Coronary artery (tissue), 2 donors: ENCODE results near the gene TSPO2.

Experiments
- DNase-seq: peaks from one replicate; pipeline ENCODE4 v3.0.0-alpha.2; 2017; ENCODE audit warnings: low spot score
- H3K27ac ChIP-seq, 2 donors: fragments of 200-600 bp; sonication (generic); one replicate each; pipeline ENCODE4 v1.5.1; 2016 to 2019
- H3K4me3 ChIP-seq: fragments of 200-600 bp; sonication (generic); 2 replicates; pipeline ENCODE4 v1.5.1; 2016; ENCODE audit warnings: mild to moderate bottlenecking, moderate library complexity
- TF ChIP-seq, protein P1 (sequence below): fragments of 200-600 bp; sonication (generic); IDR thresholded peaks from one replicate; pipeline ENCODE4 v1.5.1; 2019; ENCODE audit warnings: antibody characterized with exemption

The TSPO2 gene

DNA sequence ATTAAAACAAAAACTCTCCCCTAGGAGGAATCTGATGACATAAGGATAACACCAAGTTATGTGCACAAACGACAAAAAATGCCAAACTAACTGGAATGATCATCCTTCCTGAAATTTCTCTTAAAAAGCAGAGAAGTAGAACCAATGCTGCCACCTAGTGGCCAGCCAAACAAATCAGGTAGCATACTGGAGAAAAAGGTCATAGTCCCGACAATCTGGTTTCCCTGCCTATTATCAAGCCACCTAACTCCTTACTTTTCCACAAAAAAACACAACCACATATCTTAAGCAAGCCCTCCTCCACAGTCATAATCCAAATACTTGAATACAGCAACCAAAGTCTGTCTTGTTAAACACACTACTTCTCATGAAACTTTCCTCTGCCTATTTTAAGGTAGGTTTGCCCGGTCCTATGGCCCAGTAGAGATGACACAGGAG is 24.6 kb downstream of the TSPO2 start:
- TF ChIP-seq, protein P1, sequence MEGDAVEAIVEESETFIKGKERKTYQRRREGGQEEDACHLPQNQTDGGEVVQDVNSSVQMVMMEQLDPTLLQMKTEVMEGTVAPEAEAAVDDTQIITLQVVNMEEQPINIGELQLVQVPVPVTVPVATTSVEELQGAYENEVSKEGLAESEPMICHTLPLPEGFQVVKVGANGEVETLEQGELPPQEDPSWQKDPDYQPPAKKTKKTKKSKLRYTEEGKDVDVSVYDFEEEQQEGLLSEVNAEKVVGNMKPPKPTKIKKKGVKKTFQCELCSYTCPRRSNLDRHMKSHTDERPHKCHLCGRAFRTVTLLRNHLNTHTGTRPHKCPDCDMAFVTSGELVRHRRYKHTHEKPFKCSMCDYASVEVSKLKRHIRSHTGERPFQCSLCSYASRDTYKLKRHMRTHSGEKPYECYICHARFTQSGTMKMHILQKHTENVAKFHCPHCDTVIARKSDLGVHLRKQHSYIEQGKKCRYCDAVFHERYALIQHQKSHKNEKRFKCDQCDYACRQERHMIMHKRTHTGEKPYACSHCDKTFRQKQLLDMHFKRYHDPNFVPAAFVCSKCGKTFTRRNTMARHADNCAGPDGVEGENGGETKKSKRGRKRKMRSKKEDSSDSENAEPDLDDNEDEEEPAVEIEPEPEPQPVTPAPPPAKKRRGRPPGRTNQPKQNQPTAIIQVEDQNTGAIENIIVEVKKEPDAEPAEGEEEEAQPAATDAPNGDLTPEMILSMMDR = peak; percentile 63
- no peak for DNase-seq
- H3K4me3 ChIP-seq = no peak overlapping the region
- H3K27ac ChIP-seq = no peak overlapping the region

DNA sequence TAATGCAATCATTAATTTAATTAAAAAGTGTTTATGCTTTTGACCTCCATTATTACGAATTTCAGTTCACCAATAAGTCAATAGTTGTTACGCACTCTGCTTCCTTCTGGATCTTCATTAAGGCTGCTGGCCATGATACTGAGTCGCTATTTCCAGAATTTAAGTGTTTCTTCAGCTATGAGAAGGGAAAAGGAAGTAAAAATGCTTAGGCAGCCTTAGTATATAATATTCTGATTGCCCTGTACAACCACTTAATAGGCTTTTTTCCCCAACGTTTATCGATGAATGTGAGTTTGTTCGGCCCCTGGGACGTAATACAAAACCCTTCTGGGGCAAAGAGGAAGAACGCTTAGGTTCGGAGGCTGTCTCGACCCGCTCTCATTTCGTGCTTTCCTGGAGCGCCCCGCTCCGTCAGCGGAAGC is 29.2 kb downstream of the TSPO2 start:
- DNase-seq = no peak
- Histone ChIP-seq H3K4me3 (peak overlapping the region; percentile 95), H3K27ac (peak overlapping the region; percentile 98 to 100)
- TF ChIP-seq, protein P1 = no peak

DNA sequence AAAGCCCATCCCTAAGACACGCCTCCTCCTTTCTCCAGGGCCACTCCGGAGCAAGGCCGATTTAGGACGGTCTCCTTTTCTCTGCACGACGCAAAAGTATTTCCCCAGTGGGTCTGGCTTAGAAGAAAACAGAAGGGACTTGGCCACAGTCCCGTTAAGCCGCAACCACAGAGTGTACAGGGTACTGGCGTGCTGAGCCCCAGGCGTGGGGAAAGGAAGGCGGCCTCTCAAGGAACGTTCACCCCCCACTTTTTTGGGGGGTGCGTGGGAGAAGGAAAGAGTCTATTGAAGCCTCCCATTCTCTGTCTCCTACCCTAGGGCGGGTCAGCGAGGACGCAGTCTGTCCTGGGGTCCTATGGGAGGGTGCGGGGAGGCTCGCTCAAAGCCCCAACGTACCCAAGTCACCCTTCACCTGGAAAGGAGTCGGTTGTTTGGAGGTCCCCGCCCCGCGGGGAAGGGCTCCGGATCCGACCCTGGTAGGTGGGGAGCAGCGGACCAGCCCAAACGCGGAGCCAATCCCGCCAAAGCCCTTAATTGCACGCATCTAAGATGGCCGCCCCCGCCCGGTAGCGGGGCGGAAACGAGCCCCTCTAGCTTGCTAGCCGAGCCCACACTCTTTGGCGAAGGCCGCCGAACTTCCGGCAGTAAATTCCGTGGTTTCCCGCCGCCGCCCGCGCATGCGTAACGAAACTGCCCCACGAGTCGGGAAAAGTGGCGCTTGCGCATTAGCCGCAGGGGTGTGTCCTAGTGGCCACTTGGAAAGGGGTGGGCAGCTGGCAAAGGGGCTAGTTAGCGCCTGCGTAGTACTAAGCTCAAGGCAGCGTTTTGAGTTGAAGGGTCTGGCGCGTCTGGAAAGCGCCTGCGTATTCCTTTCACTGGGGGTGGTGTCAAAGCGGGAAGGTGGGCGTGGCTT is 29.9 kb downstream of the TSPO2 start, which contains the start of gene OARD1:
OARD1 (minus strand) TSS at position 434 of the 913 bp plus-strand sequence. CDS start 722 bp downstream, outside the sequence.
- peak within 1 kb of the TSS; percentile 95 for H3K4me3 ChIP-seq

DNA sequence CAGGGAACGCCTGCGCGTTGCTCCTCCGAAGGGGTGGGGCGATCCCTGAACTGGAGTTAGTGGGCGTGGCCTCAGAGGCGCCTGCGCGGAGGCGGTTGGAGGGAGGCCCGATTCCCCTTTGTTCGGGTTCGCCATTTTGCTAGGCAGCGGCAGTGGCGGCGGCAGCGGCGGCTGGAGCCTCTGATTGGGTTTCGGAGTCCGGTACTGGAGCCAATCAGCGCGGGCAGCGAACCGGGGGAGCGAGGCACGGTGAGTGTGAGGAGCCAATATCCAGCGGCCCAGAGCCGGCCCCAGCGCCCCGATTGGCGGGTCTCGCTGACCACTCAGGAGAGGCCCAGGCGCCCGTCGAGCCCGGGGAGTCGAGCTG is 30.6 kb downstream of the TSPO2 start, which contains the start of gene NFYA:
NFYA (plus strand) TSS at position 139 of the 367 bp plus-strand sequence. CDS start 6,116 bp downstream, outside the sequence.
- no peak for DNase-seq
- TF ChIP-seq, protein P1 = no peak
- Histone ChIP-seq H3K27ac (peak within 1 kb of the TSS; percentile 98 to 100), H3K4me3 (peak within 1 kb of the TSS; percentile 95)

More for the DNA sequence above, 29.9 kb downstream of the TSPO2 start, which contains the start of gene OARD1:
- peak; percentile 100 for DNase-seq
- H3K27ac ChIP-seq = peak within 1 kb of the TSS; percentile 98 to 100
- TF ChIP-seq, protein P1 = no peak

DNA sequence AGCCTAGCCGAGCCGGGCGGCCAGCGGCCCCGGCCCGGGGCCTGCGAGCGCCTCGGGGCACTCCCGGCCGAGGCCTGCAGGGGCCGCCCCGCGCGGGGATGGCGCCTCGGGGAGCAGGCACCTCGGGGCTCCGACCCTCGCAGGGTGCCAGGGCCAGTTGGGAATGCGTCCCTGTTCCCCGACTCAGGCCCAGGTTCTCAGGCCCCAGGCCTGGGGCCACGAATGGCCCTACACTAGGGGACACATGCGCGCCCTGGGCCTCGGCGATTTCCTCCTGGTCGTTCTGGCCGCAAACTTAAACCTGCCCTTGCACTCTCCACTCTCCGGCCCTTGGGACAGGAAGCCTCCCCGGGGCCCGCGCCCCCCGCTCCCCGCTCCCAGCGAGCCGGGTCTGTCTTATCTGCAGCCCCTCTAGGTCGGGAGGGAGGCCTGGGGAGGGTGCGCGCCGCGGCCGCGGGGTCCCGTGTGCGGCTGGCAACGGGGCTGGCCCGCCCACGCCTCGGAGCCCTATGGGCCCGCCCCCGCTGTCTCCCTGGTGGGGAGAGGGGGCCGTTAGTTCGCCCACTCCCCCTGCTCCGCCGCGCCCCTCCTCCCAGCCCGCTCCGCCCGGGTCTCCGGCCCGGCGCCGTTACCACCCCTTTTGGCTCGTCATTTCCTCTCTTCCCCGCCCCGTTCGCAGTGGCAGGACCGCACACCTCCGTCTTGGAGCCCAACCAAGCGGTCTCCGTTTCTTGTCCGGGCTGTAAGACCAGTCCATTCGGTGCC is 31.1 kb downstream of the TSPO2 start:
- TF ChIP-seq, protein P1 = no peak
- Histone ChIP-seq H3K4me3 (peak overlapping the region; percentile 95), H3K27ac (peak overlapping the region; percentile 95 to 100)
- DNase-seq = peak; percentile 92

DNA sequence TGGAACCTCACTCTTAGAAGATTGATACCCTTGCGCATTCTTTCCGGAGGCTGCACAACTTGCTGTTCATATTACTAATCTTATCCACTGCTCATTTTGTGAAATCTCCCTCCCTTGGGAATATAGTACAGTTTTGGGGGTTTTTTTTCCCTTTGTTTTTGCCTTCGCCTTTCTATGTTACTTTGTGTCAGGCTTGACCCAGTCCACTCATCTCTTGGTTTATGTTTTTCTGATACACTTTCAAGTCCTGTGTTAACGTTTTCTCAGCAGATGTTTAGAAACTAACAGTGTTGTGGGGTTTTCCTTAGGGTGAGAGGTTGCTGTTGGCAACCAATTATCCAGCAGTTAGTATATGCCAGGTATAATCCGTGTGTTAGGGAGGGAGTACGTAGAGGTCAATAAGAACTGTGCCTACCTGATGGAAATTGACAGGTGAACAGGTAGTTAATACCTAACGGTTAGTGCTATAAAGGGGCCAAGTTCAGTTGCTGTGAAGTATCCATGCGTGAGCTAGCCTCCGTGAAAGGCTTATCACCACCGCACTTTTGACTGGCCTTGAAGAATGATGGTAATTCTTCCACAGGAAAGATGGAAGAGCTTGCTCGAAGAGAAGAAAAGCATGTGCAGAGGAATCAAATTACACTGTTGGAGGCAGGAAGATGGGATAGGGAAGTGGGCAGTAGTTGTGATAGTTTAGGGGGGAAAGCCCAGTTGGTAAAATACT is 31.9 kb downstream of the TSPO2 start:
- TF ChIP-seq, protein P1 = no peak
- Histone ChIP-seq H3K4me3 (peak overlapping the region; percentile 95), H3K27ac (peak overlapping the region; percentile 95 to 100)
- DNase-seq = no peak
